GM18507 (cell line): ENCODE measurements around the gene LHX4.

Experiments
- DNase-seq: peaks from one replicate; pipeline ENCODE4 v3.0.0; 2011; ENCODE audit warnings: low read depth; ENCODE audit not compliant: insufficient read length; ENCODE audit errors: extremely low spot score
- FAIRE-seq: peaks from 2 replicates; lab custom pipeline; 2011; peaks lifted over from hg19 to GRCh38; lab: Jason Lieb, UNC

Gene LHX4

GRCh38 chr1:180219776-180220175 is 10.3 kb upstream of the LHX4 start:
- DNase-seq, result no peak
- no peak for FAIRE-seq

- FAIRE-seq, result no peak
- no peak for DNase-seq
Measured at GRCh38 chr1:180221462-180221861, 8.6 kb upstream of the LHX4 start.

- no peak for DNase-seq
- no peak for FAIRE-seq
Measured at GRCh38 chr1:180224902-180225301, 5.2 kb upstream of the LHX4 start.

GRCh38 chr1:180225403-180225802 is 4.7 kb upstream of the LHX4 start:
- no peak for FAIRE-seq
- DNase-seq, result no peak

GRCh38 chr1:180227861-180228647 is 2.0 kb upstream of the LHX4 start:
- FAIRE-seq (no peak), DNase-seq (no peak)

GRCh38 chr1:180228648-180229482 is 1.2 kb upstream of the LHX4 start:
- FAIRE-seq, result no peak
- DNase-seq, result no peak

- no peak for DNase-seq
- no peak for FAIRE-seq
Measured at GRCh38 chr1:180230416-180230790, 339 bp downstream of the LHX4 start.

- no peak for FAIRE-seq
- DNase-seq, result no peak
Measured at GRCh38 chr1:180230791-180231505, 884 bp downstream of the LHX4 start.

- no peak for DNase-seq
- FAIRE-seq, result peak; percentile 52
Measured at GRCh38 chr1:180231506-180231921, 1.4 kb downstream of the LHX4 start.

GRCh38 chr1:180231936-180232335 is 1.9 kb downstream of the LHX4 start:
- DNase-seq (no peak), FAIRE-seq (no peak)

- DNase-seq (no peak), FAIRE-seq (no peak)
Measured at GRCh38 chr1:180232521-180233043, 2.5 kb downstream of the LHX4 start.

GRCh38 chr1:180233191-180234011 is 3.3 kb downstream of the LHX4 start:
- FAIRE-seq, result no peak
- DNase-seq, result no peak

- no peak for DNase-seq
- FAIRE-seq, result no peak
Measured at GRCh38 chr1:180234369-180235076, 4.5 kb downstream of the LHX4 start.

GRCh38 chr1:180235077-180235501 is 5.0 kb downstream of the LHX4 start:
- DNase-seq (no peak), FAIRE-seq (no peak)

- DNase-seq, result no peak
- no peak for FAIRE-seq
Measured at GRCh38 chr1:180235502-180236239, 5.6 kb downstream of the LHX4 start.

GRCh38 chr1:180236698-180237509 is 6.8 kb downstream of the LHX4 start:
- DNase-seq (no peak), FAIRE-seq (no peak)

- no peak for FAIRE-seq
Measured at GRCh38 chr1:180237869-180238476, 7.9 kb downstream of the LHX4 start.

More at GRCh38 chr1:180237869-180238476, 7.9 kb downstream of the LHX4 start:
- DNase-seq, result no peak
